GM19193 (cell line): Measurements from ENCODE around the gene CFAP74.

Experiments used
- POLR2A ChIP-seq: IDR thresholded peaks from 4 replicates; pipeline ENCODE4 v1.6.1; 2011; ENCODE audit not compliant: insufficient read depth, insufficient read length; ENCODE audit errors: extremely low read depth

The CFAP74 gene, protein sequence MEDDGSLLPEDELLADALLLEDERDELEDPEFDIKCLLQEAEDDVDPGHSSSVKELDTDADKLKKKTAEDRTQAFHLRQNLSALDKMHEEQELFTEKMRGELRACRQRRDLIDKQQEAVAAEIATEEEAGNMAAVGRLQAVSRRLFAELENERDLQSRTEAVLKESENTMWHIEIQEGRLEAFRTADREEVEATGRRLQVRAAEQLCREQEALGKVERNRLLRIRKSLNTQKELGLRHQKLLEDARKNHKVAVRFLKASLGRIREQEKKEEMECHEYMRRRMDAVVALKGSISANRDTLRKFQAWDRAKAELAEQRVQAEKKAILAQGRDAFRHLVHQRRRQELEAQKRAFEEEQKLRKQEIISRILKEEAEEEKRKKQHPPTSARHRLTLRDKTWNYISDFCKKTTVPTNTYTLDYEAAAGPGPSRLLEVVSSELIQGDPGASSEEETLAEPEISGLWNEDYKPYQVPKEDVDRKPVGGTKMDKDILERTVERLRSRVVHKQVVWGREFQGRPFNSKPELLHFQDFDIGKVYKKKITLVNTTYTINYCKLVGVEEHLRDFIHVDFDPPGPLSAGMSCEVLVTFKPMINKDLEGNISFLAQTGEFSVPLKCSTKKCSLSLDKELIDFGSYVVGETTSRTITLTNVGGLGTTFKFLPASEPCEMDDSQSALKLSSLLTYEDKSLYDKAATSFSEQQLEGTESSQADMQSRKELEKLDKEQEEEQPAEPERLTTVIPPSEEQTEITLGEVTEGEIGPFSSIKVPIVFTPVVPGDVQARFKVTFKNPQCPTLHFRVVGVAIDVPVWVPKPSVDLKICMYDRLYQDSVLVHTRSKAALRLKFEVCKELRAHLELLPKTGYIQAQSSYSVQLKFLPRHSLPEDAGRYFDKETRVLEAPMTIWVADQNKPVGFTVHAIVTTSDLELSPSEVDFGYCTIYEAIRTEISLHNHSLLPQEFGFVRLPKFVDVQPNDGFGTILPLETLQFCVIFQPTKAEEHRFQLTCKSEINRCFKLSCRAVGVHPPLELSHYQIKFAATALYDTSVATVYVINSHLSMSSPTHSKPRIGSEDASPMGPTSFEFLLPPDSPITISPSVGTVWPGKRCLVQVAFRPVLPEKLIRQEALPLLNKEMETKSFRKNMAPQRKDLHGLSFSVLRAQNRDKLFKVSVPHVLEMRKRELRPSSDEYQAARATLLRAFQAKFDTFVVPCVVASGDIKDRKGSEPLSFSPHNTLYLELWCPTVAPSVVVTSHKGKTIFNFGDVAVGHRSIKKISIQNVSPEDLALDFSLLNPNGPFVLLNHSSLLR (N-terminal part only)

DNA sequence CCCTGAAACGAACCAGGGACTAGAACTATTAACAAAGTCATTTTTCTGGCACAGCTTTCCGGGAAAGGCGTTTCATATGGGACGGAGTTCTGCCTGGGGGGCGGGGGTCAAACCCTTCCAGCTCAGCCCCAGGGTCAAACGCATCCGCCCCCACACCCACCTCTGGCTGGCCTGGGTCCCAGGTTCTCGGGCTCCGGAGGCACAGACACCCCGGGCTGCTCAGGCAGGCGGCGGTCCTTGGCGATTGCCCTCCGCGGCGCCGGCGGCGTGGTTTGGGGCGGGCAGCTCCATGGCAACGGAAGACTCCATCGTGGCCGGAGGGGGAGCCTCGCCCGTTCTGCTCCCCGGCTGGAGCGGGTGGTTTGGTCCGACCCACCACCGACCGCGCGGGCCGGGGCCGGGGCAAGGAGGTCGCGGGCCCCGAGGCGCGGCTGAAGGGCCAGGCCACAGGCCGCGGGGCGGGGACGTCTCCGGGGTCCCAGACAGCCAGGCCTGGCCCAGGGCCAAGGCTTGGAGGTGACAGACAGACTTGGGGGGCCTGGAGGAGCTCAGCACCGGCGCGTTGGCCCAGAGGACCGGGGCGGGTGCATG, at the start of gene CFAP74:
Gene CFAP74, minus strand, starts transcription at position 246 of the 591 bp plus-strand sequence. CDS start 12,830 bp downstream, outside the sequence.
- TF ChIP-seq POLR2A = no peak

- no peak for TF ChIP-seq POLR2A
Measured at GRCh38 chr1:2053217-2053616, 49.6 kb upstream of the CFAP74 start.

DNA sequence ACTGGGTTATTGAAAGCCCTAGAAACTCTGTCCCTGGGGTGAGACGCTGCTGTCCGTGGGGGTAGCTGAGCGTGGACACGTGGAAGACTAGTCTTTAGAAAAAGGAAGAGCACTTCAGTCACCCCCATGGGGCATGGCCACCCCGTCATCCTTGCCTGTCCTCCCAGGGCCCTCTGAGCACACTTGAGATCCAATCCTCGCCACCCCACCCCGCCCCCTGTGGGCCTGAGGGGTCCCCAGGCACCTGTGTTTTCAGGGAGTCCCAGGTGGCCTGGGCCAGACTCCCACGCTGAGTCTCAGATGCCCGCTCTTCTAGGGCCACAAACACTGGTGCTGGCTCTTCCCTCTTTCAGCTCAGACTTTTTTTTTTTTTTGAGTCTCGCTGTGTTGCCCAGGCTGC, 49.2 kb upstream of the CFAP74 start:
- TF ChIP-seq POLR2A = no peak

GRCh38 chr1:2052054-2052679, 48.6 kb upstream of the CFAP74 start:
- no peak for TF ChIP-seq POLR2A

DNA sequence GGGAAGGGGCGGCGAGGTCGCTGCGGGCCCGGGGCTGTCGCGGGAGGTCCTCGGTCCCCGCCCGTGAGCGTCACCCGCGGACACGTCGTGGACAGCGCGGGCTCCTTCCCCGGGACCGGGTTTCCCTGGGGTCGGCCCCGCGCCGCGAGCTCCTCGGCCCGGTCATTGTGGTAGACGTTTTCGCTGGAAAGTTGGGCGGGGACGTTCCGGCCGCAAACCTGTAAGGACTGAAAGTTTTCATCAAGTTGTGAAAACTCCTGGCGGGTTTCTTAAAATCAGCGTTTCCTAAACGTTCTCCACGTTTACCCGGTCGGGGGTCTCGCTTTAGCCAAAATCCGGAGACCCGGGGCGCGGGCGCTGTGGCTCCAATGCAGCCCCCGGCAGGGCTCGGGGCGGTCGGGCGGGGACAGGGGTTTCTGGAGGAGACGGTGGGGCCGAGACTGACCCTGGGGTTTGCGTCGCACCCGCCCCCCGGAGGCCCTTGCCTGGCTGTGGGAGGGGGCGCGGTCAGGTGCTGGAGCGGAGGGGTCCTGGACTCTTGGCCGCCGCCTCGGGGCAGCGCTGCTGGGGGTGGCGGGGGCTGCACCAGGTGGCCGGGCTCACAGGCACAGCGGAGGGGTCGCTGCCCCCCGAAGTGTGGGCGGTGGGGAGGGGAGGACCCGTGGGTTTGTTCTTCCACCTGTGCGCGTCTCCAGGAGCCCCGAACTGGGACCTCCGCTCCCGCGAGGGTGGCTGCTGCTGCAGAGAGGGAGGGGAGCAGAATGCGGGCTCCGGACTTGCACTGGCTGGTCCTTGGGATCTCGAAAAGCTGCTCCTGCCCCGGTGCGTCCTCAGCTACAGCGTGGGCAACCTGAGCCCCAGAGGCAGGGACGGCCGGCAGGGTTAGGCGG, 47.5 kb upstream of the CFAP74 start:
- TF ChIP-seq POLR2A = no peak

DNA sequence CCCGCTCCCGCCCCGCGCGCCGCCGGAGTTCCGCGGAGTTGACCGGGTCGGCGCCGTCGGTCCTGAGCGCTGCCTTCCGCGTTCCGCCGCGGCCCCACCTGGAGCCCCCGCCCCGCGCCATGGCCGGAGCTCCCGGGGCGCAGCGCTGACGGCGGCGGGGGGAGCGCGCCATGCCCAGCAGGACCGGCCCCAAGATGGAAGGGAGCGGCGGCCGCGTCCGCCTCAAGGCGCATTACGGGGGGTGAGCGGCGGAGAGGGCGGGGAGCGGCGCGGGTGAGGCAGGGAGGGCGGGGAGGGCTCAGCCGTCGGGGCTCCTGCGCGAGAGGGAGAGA, 46.8 kb upstream of the CFAP74 start:
- TF ChIP-seq POLR2A = no peak

DNA sequence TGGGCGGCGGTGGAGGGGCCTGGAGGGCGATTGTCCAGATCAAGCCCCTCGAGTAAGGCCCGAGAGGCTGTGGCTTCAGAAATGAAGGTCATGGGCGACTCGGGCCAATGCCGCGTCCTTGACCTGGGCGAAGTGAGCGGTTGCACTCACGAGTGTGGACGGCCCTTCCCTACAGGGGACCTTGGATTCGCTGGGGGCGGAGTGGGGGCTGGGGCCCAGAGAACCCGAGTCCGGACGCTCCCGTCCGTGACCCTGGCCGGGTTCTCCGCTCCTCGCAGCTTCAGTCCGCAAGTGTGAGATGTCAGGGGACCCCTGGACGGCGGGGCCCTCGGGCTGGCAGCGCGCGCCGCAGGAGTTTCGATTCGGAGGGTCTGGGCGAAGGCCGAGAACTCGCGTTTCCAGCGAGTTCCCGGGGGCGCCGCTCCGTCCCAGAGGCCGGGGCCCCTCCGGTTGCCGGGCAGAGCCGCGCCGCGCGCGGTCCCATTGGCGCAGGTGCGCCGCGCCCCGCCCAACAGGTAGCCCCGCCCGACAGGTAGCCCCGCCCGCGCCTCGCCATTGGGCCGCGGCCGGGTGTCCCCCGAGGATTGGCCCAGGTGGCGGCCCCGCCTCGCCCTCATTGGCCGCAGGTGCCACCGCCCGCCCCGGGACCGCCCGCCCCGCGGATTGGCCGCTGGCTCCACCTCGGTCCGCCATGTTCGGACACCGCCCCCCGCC, 46.3 kb upstream of the CFAP74 start, which contains the start of gene PRKCZ:
Gene PRKCZ, plus strand, starts transcription at position 694 of the 714 bp plus-strand sequence. CDS start 220 bp downstream, outside the sequence.
- no peak for TF ChIP-seq POLR2A

DNA sequence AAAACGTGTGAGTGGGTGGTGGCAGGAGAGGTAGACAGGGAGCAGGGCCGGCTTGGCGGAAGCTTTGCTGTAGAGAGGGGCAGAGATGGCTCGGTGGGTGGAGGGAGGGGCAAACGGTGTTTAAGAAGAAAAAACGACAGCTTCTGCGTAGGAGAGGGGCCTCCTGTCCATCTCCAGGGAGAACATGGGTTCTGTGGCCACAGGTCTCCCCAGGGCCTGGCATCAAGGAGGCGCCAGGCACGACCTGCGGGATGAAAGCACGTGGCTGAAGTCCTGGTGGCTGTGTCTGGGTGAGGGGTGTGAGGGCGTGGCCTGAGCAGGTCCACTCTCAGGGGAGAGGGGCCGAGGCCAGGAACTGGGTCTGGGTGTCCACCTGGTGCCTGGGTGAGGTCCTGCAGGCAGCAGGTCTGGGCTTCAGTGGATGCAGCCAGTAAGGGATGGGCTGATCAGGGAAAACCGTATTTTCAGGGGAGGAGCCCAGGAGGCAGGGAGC, 45.7 kb upstream of the CFAP74 start:
- no peak for TF ChIP-seq POLR2A

DNA sequence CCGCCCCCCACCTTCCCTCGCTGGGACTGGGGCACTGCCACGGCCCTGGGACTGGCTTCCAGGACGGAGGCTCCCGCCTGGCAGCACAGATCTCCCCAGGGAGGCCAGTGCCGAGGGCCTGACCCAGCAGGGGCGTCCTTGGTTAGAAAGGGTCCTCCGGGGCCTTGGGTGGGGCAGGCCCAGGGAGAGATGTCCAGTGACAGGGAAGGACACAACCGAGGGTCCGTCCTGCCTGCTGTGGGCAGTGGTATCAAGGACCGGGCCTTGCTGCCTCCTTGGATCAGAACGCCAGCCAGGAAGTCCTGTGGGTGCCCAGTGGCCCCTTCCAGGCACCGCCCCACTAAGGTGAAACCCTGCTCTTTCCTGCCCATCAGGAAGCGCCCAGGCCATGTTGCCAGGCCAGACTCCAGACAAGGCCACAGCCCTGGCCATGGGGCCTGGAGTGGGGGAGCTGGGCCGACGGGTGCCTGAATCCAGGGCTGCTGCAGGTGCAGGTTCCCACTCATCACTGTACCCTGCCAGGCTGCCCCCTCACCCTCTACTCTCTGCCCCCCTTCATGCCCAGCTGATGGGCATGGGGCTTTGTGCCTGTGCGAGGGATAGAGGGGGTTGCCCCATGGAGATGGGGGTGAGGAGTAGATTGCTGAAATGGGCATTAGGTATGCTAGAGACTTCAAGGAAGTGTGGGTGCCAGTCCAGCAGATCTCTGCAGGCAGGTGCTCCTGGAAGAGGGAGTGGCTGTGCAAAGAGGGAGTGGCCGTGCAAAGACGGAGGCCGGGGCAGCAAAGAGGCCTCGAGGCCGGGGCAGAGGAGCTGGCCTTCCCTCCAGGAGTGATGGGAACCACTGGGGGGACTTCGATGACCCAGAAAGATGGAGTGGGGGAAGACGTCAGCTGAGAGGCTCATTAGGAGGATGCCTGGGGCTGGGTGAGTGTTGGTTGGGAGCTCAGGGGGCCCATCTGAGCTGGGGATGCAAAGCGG, 44.5 kb upstream of the CFAP74 start:
- no peak for TF ChIP-seq POLR2A

GRCh38 chr1:2046953-2047748, 43.6 kb upstream of the CFAP74 start:
- TF ChIP-seq POLR2A = no peak
